Measurements from ENCODE around the gene USH2A.

USH2A gene

DNA sequence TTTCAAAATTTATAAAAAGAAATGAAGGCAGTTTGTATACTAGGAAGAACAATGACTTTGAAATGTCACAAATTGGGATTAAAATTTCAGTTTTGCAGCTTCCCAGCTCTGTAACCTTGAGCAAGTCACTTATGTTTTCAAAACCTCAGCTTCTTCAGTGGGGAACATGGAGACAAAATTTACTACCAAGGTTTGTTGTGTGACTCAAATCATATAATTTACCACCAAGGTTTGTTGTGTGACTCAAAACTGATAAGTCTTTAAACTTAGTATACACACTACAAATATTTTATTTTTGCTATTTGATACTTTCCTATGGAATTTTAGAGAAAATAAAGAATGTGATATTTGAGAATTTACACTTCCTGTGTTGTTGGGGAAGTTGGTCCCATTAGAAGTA is 636.3 kb downstream of the USH2A start:
- no peak for DNase-seq (ENCODE audit: low spot score)
- H3K27ac ChIP-seq: no peak overlapping the region
- H3K4me3 ChIP-seq: no peak overlapping the region
- TF ChIP-seq CTCF (IDR thresholded peaks at IDR 0.05): no peak

GRCh38 chr1:215780641-215781040 is 642.6 kb downstream of the USH2A start:
- H3K4me3 ChIP-seq: no peak overlapping the region

DNA sequence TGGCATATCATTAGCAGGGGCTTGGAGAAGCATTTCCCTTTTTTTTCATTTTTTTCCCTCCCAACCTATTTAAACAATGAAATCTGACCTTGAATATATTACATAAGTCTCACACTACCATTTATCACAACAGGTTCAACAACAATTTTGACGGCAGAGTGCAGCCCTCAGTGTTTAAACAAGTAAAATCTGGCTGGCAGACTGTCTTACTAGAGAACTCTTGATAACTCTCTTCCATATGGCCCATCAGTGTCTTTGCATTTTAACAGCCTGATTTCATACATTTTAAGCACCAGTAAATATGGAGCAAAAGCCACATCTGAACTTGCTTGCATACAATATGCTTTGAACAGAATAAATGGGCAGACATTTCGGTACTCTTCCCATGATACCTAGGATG is 643.1 kb downstream of the USH2A start:
- no peak for TF ChIP-seq CTCF (IDR thresholded peaks at IDR 0.05)
- no peak overlapping the region for H3K4me3 ChIP-seq
- DNase-seq (ENCODE audit: low spot score): no peak

More at GRCh38 chr1:215780641-215781040, 642.6 kb downstream of the USH2A start:
- no peak overlapping the region for H3K27ac ChIP-seq
- no peak for TF ChIP-seq CTCF (IDR thresholded peaks at IDR 0.05)
- DNase-seq (ENCODE audit: low spot score): no peak

GRCh38 chr1:215779729-215780128 is 643.5 kb downstream of the USH2A start:
- TF ChIP-seq CTCF (IDR thresholded peaks at IDR 0.05): no peak
- DNase-seq (ENCODE audit: low spot score): no peak
- Histone ChIP-seq H3K27ac (no peak overlapping the region), H3K4me3 (no peak overlapping the region)

More for the DNA sequence above, 643.1 kb downstream of the USH2A start:
- H3K27ac ChIP-seq: no peak overlapping the region

DNA sequence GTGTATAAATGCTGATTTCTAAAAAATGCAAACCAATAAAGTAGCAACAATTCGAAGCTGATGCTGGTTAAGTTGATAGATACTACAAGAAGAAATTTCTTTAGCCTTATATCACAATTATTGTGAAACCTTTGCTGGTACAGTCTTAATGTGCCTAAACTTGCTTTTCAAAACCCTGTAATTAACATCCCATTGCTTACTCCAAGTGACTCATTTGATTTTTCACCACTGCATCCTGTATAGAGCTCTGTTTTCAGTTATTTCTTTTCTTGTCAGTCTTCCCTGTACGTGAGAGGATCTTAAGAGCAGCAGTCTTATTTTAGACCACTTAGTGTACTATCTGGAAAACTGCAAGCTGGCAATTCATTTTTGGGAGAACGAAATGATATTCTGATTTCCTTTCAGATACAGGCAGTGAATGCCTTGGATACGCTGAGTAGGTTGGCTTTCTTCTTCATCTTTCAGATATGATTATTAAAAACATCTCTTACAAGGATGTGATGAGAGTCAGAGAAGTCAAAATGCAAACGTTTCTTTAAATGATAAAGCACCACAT is 645.8 kb downstream of the USH2A start:
- Histone ChIP-seq H3K27ac (no peak overlapping the region), H3K4me3 (no peak overlapping the region)
- TF ChIP-seq CTCF (IDR thresholded peaks at IDR 0.05): no peak
- DNase-seq (ENCODE audit: low spot score): no peak

DNA sequence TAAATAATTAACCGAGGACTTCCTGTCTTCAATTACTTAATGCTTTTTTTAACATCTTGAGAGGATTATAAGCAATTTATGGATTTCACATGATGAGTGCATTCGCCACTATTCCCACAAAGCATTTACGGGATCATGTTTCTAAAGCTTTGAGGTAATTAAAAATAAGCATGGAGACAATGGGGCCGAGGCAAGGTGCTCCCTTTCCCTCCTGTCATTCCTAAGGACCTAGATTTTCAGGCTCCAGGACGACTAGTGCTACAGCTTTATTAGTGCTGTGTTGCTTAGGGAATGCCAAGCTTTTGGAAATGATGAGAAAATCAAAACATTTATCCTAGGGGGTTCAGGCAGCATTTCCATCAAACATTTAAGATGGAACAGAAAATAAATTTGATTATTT is 646.9 kb downstream of the USH2A start:
- no peak overlapping the region for H3K27ac ChIP-seq
- TF ChIP-seq CTCF (IDR thresholded peaks at IDR 0.05): no peak
- DNase-seq (ENCODE audit: low spot score): no peak
- no peak overlapping the region for H3K4me3 ChIP-seq

DNA sequence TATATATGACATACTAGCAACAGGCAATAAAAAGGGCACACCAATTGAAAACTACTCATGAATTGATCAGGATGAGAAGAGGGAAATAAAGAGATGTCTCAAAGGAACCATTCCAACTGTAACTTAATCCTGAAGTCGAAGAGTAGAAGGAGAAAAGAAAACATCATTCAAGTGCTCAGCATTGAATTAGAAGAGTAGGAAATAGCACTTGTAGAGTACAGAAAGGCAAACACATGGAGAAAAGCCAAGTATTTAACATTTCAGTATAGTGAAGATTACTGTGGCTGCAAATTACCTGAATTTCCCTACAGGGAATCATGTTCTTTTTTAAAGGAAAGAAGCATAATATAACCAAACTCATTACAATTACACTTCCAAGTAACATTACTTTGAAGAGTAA is 651.1 kb downstream of the USH2A start:
- no peak for TF ChIP-seq CTCF (IDR thresholded peaks at IDR 0.05)
- Histone ChIP-seq H3K4me3 (no peak overlapping the region), H3K27ac (no peak overlapping the region)
- no peak for DNase-seq (ENCODE audit: low spot score)

All from coronary artery (tissue), 2 donors.